GM19351 (cell line): ENCODE data around the gene CRYBB1.

ENCODE experiments used
- ATAC-seq: cut with Tn5 transposase; IDR thresholded peaks from one replicate; pipeline ENCODE4 v1.9.1; 2021; ENCODE audit warnings: mild to moderate bottlenecking, moderate library complexity; ENCODE audit not compliant: unreplicated experiment

The CRYBB1 gene

GRCh38 chr22:26581633-26582168 is 36.1 kb downstream of the CRYBB1 start:
- no peak for ATAC-seq

DNA sequence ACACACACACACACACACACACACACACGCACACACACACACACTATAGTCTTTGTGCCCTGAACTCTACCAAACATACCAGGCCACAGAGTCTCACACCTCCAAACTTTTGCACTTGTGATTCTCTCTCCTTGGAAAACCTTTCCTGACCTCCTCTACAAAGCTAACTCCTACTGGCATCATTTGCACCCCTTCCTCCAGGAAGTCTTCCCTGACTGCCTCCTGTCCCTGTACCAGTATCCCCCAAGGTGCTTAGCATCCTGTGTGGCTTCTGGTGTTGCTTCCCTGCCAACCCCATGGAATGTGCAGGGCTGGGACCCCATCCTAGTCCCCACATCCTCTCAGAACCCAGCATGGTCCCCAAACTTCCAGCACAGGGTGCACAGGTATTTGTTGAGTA is 36.8 kb downstream of the CRYBB1 start:
- ATAC-seq, result no peak

DNA sequence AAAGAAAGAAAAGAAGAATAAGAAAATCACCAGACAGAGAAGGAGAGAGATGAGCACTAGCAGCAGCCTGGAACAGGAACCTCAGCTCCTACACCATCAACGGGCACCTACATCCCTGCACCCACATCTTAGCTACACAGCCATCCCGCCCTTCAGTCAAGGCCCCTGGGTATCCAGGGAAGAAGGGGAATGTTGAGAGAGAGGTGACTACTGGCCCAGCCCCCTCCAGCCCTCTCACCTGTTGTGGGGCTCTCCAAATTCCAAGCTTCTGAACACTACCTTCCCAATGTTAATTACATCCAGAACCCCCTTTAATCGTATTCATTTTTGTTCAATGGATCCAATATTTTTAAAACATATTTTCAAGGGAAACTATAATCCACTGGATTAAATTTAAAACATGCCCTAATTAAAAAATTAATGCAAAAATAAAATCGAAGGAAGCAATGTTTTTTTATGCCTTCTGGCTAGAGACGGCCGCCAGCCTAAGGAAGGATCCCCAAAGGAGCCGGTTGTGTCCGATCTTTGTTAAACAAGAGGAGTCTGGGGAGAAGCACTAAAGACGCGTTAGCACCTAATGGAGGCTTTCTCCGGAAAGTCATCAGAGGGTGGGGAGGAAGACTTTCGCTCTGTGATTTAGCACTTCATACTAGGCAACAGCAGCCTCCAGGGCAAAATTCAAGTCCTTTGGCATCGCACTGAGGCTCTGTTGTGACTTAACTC is 37.4 kb downstream of the CRYBB1 start:
- no peak for ATAC-seq

GRCh38 chr22:26579331-26579886 is 38.4 kb downstream of the CRYBB1 start:
- ATAC-seq, result peak; percentile 79

- ATAC-seq, result no peak
These were observed 40.7 kb downstream of the CRYBB1 start for GRCh38 chr22:26577081-26577480.

DNA sequence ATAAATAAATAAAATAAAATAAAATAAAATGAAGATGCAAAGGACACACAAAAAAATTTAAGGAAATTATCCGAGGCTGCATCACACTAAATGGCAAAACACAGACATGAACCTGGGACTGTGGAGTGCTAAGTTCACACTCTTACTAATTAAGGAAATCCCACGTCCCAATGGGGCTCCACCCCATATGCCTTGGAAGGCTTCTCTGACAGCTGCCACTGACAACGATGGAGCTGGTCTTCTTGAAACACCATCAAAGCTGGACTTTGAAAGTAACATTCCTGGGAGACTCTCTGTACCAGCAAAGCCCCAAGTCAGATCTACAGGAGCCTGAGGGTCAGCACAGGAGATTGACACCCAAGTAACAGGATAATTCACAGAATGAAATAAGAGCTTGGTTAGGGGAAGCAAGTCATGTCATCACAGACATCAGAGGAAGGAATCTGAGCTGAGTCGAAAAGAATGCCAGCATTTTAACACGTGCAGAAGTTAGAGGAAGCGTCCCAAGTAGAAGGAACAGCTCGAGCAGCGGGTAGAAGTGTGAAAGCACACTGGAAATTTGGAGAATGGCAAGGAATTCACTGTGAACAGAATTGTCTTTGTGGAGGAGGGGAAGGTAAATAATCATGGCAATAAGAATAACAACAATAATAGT is 41.7 kb downstream of the CRYBB1 start:
- ATAC-seq, result no peak

- ATAC-seq, result no peak
These were observed 43.7 kb downstream of the CRYBB1 start for GRCh38 chr22:26574001-26574723.

DNA sequence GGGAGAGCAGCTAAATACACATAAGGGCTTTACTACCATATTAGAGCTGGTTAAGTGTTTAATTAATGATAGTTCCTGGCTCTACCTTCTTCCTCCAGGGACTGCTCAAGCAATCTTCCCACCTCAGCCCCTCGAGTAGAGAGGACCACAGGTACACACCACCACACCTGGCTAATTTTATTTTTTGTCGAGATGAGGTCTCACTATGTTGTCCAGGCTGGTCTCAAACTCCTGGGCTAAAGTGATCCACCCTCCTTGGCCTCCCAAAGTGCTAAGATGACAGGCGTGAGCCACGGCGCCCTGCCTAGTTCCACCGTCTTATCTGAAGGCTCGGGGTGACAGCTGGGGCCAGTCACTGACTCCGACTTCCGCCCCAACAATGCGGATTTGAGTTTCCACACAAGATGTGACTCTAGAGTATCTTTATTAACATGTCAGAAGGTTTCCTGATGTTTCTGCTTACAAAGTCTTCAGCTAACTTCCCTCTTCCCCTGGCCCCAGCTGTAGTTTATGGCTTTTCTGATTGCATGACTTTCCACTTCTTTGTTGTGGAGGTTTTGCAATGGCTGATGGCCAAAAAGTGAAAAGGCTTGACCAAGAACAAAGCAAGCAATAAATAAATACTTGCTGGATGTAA is 44.7 kb downstream of the CRYBB1 start:
- ATAC-seq, result no peak

DNA sequence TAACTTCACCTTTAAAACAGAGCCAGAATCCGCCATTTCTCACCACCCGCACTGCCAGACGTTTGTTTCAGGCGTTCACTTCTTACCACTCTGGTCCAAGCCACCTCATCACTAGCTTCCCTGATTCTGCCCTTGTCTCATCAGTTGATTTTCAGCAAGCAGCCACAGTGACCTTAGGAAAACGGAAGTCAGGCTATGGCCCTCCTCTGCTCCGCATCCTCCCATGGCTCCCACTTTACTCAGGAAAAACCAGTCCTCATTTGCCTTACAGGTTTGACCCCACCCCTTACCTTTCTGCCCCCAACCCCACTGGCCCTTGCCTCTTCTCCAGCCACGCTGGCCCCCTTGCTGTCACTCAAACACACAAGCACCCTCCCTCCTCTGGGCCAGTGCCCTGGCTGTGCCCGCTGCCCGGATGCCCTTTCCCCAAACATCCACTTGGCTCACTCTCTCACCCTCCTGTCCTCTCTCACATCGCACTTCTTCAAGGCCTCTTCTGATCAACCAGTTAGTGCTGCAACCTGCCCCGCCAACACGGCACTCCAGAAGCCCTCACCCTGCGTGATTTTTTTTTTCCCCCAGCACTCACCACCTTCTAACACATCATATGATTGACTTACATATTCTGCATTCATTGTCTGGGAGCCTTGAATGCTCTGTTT is 46.8 kb downstream of the CRYBB1 start:
- no peak for ATAC-seq

GRCh38 chr22:26570115-26570514 is 47.7 kb downstream of the CRYBB1 start:
- ATAC-seq, result no peak

DNA sequence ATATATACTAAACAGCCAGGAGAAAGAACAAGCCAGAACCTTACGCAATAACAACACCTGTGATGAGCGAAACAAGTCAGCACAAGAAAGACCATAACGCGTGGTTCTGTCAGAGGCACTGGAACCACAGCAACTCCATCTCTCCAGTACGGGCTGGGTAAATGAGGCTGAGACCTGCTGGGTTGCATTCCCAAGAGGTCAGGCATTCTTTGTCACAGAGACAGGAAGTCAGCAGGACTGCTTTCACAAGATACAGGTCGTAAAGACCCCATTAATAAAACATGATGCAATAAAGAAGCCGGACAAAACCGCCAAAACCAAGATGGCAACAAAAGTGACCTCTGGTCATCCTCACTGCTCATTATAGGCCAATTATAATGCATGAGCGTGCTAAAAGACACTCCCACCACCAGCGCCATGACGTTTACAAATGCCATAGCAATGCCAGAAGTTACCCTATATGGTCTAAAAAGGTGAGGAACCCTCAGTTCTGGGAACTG is 49.6 kb downstream of the CRYBB1 start:
- ATAC-seq, result no peak

DNA sequence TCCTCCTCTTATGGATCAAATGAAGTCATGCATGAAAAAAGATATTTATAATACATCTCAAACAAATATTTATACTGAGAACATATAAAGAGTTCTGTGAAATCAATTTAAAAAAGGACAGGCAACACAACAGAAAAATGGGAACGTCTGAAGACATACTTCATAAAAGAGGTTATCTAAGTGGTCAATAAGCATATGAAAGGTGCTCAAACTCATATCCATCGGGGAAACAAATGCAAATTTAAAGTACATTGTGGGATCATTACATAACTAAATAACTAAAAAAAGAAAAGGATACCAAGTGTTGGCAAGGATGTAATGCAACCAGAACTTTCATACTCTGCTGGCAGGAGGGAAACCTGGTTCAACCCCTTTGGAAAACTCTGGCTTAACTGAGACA is 50.2 kb downstream of the CRYBB1 start:
- no peak for ATAC-seq

- no peak for ATAC-seq
These were observed 50.8 kb downstream of the CRYBB1 start for GRCh38 chr22:26566994-26567393.

DNA sequence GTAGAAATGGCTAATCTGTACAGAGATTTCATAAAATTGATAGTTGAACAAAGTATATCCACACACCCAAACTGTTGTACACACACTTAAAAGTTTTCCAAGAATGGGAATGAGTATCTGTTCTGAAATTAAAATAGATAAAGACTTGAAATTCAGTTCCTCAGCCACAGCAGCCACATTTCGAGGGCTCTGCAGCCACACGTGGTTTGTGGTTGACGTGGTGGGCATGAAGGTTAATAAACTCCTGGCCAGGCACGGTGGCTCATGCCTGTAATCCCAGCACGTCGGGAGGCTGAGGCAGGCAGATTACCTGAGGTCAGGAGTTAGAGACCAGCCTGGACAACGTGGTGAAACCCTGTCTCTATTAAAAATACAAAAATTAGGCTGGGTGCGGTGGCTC is 51.9 kb downstream of the CRYBB1 start:
- no peak for ATAC-seq

DNA sequence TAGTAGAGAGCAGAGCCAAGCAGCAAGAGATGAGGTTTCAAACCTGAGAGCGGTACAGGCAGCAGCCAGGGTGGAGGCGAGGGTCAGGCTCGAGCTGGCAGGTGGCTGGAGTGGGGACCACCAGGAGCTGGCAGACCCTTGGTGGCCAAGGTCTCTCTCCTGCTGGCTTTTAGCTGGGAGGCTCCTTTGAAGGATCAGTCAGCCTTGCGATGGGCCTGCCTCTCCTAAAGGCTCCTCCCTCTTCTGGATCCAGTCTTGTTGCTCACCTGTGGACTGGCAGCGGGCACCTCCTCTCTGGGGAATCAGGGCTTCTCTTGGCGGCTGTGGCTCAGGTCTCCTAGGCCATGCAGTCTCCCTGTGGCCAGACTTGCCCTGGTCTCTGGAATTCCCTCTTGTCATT is 52.6 kb downstream of the CRYBB1 start:
- no peak for ATAC-seq

GRCh38 chr22:26564672-26565071 is 53.2 kb downstream of the CRYBB1 start:
- ATAC-seq, result no peak

GRCh38 chr22:26564181-26564580 is 53.6 kb downstream of the CRYBB1 start:
- ATAC-seq, result no peak

DNA sequence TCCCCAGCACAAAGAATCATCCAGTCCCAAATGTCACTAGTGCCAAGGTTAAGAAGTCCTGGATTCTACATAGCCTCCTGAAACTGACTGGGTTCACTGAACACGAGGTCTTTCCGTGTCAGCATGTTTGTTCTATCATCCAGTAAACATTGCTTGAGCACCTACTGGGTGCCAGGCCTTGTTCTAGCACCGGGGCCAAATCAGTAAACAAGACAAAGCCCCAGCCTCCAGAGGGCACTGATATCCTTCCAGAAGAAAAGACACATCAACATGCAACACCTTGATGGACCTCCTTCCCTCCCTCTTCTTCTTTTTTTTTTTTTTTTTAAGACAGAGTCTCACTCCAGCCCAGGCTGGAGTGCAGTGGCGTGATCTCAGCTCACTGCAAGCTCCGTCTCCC is 54.8 kb downstream of the CRYBB1 start:
- no peak for ATAC-seq

- ATAC-seq, result no peak
These were observed 55.9 kb downstream of the CRYBB1 start for GRCh38 chr22:26561756-26562417.
